HCT116 (cell line): ENCODE measurements around the gene N4BP3. TPM values are rescaled to one million over a fixed set of nuclear protein-coding genes. Genes with fewer than 3 reads are reported as not detected.

Source experiments
- ATAC-seq: fragments of 200-7000 bp; cut with Tn5 transposase; 2 replicates; pipeline ENCODE4 v1.9.1; 2020; ENCODE audit warnings: mild to moderate bottlenecking, moderate library complexity
- BruUV-seq: library from RNA; stranded (reverse); fragments of 400-500 nt; replicated peaks from 2 replicates; lab custom pipeline; 2021; lab: Mats Ljungman, UMichigan
- CTCF ChIA-PET: fragments of 300-600 bp; sonication (Branson Sonifier 250); formaldehyde crosslinking; loops from one replicate; lab custom pipeline; 2021; ENCODE audit warnings: antibody characterized with exemption; lab: Charles Lee
- POLR2A ChIA-PET: fragments of 300-600, 350-600 bp; sonication (Branson Sonifier 250); formaldehyde crosslinking; loops from one replicate; lab custom pipeline; 2021; ENCODE audit warnings: antibody characterized with exemption; lab: Charles Lee
- RAD21 ChIA-PET, 2 experiments: fragments of 300-600 bp; sonication (Branson Sonifier 250); formaldehyde crosslinking; loops; one replicate each; lab custom pipeline; 2023; ENCODE audit warnings: low total read pairs in 2 of 2; ENCODE audit not compliant: uncharacterized antibody in 2 of 2, unreplicated experiment in 2 of 2, low non-redundant PET in 1 of 2; lab: Charles Lee
- DNase-seq: peaks from one replicate; pipeline ENCODE4 v3.0.0-alpha.2; 2010; ENCODE audit warnings: low read depth, low spot score
- H2AFZ ChIP-seq: fragments of 200-600 bp; shearing (Covaris generic), sonication (generic); 2 replicates; pipeline ENCODE4 v1.6.1; 2017; ENCODE audit warnings: low read depth, mixed run types, mixed read lengths, antibody characterized with exemption, low read length; ENCODE audit not compliant: poor library complexity, severe bottlenecking
- H3K27ac ChIP-seq: 2 replicates; pipeline ENCODE4 v1.5.1; 2012; ENCODE audit warnings: low read depth, low read length
- H3K27me3 ChIP-seq: fragments of 200-600 bp; sonication (generic); 2 replicates; pipeline ENCODE4 v1.6.1; 2016; ENCODE audit warnings: mixed run types, low read length, mixed read lengths; ENCODE audit not compliant: insufficient read depth
- H3K36me3 ChIP-seq, 2 experiments: fragments of 200-500 bp in 1 of 2; fragments of 200-600 bp in 1 of 2; sonication (Bioruptor generic) in 1 of 2; sonication (generic) in 1 of 2; 2 replicates each; pipeline versions ENCODE4 v1.5.1 to v1.6.1; 2014 to 2016; ENCODE audit warnings: low read length in 2 of 2, inconsistent platforms in 1 of 2, mixed read lengths in 1 of 2, mixed run types in 1 of 2; ENCODE audit not compliant: insufficient read depth in 2 of 2, control insufficient read depth in 1 of 2
- H3K4me1 ChIP-seq, 2 experiments: fragments of 200-600 bp in 1 of 2; sonication (generic) in 1 of 2; 2 replicates each; pipeline versions ENCODE4 v1.5.1 to v1.6.1; 2012 to 2017; ENCODE audit warnings: low read length in 2 of 2, inconsistent platforms in 1 of 2, mild to moderate bottlenecking in 1 of 2, mixed read lengths in 1 of 2, mixed run types in 1 of 2, moderate library complexity in 1 of 2; ENCODE audit not compliant: insufficient read depth in 2 of 2, control insufficient read depth in 1 of 2
- H3K4me2 ChIP-seq: fragments of 200-600 bp; sonication (generic); 2 replicates; pipeline ENCODE4 v1.6.1; 2017; ENCODE audit warnings: mixed run types, low read length, mixed read lengths
- H3K4me3 ChIP-seq, 2 experiments: fragments of 200-600 bp in 1 of 2; sonication (generic) in 1 of 2; replicated peaks in 1 of 2; 2 replicates each; pipeline ENCODE4 v1.5.1; 2011 to 2016; ENCODE audit warnings: low read length in 2 of 2, control low read depth in 1 of 2, low read depth in 1 of 2, mild to moderate bottlenecking in 1 of 2, mixed read lengths in 1 of 2, mixed run types in 1 of 2
- H3K79me2 ChIP-seq: fragments of 200-600 bp; sonication (generic); 2 replicates; pipeline ENCODE4 v1.6.1; 2017; ENCODE audit warnings: mild to moderate bottlenecking, mixed run types, low read length, moderate library complexity, mixed read lengths; ENCODE audit not compliant: insufficient read depth
- H3K9ac ChIP-seq: fragments of 200-600 bp; sonication (generic); 2 replicates; pipeline ENCODE4 v1.6.1; 2016; ENCODE audit warnings: low read length, mixed read lengths
- H3K9me2 ChIP-seq: fragments of 200-600 bp; sonication (generic), shearing (Covaris generic); 2 replicates; pipeline ENCODE4 v1.6.1; 2017; ENCODE audit warnings: mixed run types, mild to moderate bottlenecking, moderate library complexity; ENCODE audit not compliant: insufficient read depth
- H3K9me3 ChIP-seq, 2 experiments: fragments of 200-500 bp in 1 of 2; fragments of 200-600 bp in 1 of 2; sonication (Bioruptor generic) in 1 of 2; sonication (generic) in 1 of 2; 2 replicates each; pipeline ENCODE4 v1.6.1; 2014 to 2017; ENCODE audit warnings: low read length in 2 of 2, mixed read lengths in 2 of 2, inconsistent platforms in 1 of 2, low read depth in 1 of 2, mild to moderate bottlenecking in 1 of 2, mixed run types in 1 of 2, moderate library complexity in 1 of 2; ENCODE audit not compliant: control insufficient read depth in 1 of 2, insufficient read depth in 1 of 2
- H4K20me1 ChIP-seq: fragments of 200-600 bp; sonication (generic), shearing (Covaris generic); 2 replicates; pipeline ENCODE4 v1.6.1; 2017; ENCODE audit warnings: mixed run types, mild to moderate bottlenecking, moderate library complexity; ENCODE audit not compliant: insufficient read depth
- CEBPB ChIP-seq: IDR thresholded peaks from 2 replicates; pipeline ENCODE4 v1.6.1; 2012; ENCODE audit warnings: low read depth
- EGR1 ChIP-seq: IDR thresholded peaks from 2 replicates; pipeline ENCODE4 v1.6.1; 2012; ENCODE audit warnings: low read depth
- EZH2 ChIP-seq: fragments of 200-600 bp; sonication (generic); IDR thresholded peaks from 2 replicates; pipeline ENCODE4 v1.6.1; 2017; ENCODE audit warnings: antibody characterized with exemption, mixed run types
- POLR2A ChIP-seq: IDR thresholded peaks from 2 replicates; pipeline ENCODE4 v1.7.0; 2011; ENCODE audit warnings: borderline replicate concordance; ENCODE audit not compliant: insufficient read depth, insufficient read length; ENCODE audit errors: extremely low read depth
- RAD21 ChIP-seq: IDR thresholded peaks from 2 replicates; pipeline ENCODE4 v1.6.1; 2012; ENCODE audit warnings: low read depth, mild to moderate bottlenecking
- TCF7L2 ChIP-seq: IDR thresholded peaks from 2 replicates; pipeline ENCODE4 v1.7.0; 2011; ENCODE audit warnings: borderline replicate concordance, inconsistent platforms; ENCODE audit not compliant: insufficient read depth, insufficient read length; ENCODE audit errors: extremely low read depth
- YY1 ChIP-seq: IDR thresholded peaks from 2 replicates; pipeline ENCODE4 v1.6.1; 2011; ENCODE audit warnings: low read length, low read depth, moderate library complexity, mild to moderate bottlenecking; ENCODE audit not compliant: insufficient replicate concordance; ENCODE audit errors: extremely low read depth
- ZFX ChIP-seq: fragments of 450-650 bp; IDR thresholded peaks from 2 replicates; pipeline ENCODE4 v1.6.1; 2017
- intact Hi-C: fragments of 100-400 bp; cut with micrococcal nuclease; formaldehyde crosslinking; loops from 2 replicates; pipeline ENCODE4 v1.10.0; 2022
- total RNA-seq: library from RNA; stranded (reverse); gene quantifications from one replicate; pipeline ENCODE4 v1.2.1, GENCODE V29; 2021; ENCODE audit not compliant: unreplicated experiment
- TF ChIP-seq, protein P1 (sequence below): IDR thresholded peaks from 2 replicates; pipeline ENCODE4 v1.6.1; 2012; ENCODE audit warnings: low read depth
- TF ChIP-seq, protein P2 (sequence below): IDR thresholded peaks from 2 replicates; pipeline ENCODE4 v1.6.1; 2011; ENCODE audit warnings: mild to moderate bottlenecking, low read length, moderate library complexity; ENCODE audit not compliant: insufficient replicate concordance; ENCODE audit errors: extremely low read depth
- TF ChIP-seq, protein P3 (sequence below): IDR thresholded peaks from 2 replicates; pipeline ENCODE4 v1.6.1; 2012

Gene N4BP3
- total RNA-seq, 1 experiment from 2014 or later, result 5.2 TPM

DNA sequence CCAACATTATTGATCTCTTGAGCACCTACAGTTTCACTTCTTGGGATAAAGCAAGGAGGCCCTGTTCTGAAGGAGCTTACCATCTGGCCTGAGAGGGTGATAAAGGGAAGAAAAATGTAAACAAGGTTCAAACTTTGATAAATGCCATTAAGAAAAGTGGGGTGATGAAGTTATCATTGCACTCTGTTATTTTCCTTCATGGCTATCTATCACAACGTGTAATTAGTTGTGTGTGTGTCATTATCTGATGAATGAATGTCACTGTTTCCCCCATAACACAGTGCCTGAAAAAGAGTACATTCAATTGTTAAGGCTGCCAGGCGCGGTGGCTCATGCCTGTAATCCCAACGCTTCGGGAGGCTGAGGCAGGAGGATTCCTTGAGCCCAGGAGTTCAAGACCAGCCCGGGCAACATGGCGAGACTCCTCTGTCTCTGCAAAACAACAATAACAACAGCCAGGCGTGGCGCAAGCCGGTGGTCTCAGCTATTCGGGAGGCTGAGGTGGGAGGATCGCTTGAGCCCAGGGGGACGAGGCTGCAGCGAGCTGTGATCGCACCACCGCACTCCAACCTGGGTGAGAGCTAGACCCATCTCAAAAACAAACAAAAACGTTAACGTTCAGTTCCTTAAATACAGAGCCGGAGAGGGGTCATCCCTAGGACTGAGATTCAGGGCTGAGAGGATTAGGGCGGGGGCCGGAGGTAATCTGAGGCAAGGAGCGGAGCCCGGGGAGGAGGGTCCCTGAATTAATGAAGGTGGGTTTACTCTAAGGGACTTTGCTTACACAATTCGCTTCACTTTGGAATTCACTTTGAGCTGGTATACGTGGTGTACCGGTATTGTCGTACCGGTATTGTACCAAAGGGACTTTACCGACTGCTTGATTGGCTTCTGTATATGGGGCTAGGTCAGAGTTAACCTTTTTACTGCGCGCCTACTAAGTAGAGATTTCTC, 39.4 kb downstream of the N4BP3 start:
- Histone ChIP-seq H3K27ac (peak overlapping the region; percentile 51), H3K79me2 (peaks cover 33% of the 10 kb centered on the region), H3K9me2 (no peaks in the 10 kb centered on the region), H3K9me3 (no peaks in the 10 kb centered on the region), H3K9ac (peak overlapping the region; percentile 87), H4K20me1 (no peaks in the 10 kb centered on the region), H3K4me3 (peak overlapping the region; percentile 78 to 86), H3K36me3 (peaks cover 15 to 29% of the 10 kb centered on the region in 2 experiments; a peak in 3 of 4 replicates), H3K27me3 (no peaks in the 10 kb centered on the region), H3K4me1 (peaks cover 14 to 21% of the 10 kb centered on the region in 2 experiments; a peak in 3 of 4 replicates), H3K4me2 (peak overlapping the region; percentile 78), H2AFZ (no peak overlapping the region)
- intact Hi-C loops, result loop anchor here (5.0 kb wide), 1 partner anchor 550 kb away; the partner anchor contains the start of gene B4GALT7
- DNase-seq (no peak), ATAC-seq (no peak)
- ChIA-PET CTCF (interaction anchor here (1.1 to 1.9 kb wide), 2 partner anchors 10 to 77 kb away, joined by 7 to 11 read pairs; no protein-coding TSS in a partner anchor), POLR2A (interaction anchor here (0.6 to 1.7 kb wide), 3 partner anchors 15 to 77 kb away, joined by 4 to 5 read pairs (median 4); no protein-coding TSS in a partner anchor), RAD21 (interaction anchor here in 1 of 2 experiments (1.0 kb wide), 1 partner anchor 77 kb away, joined by 5 read pairs; no protein-coding TSS in a partner anchor)
- BruUV-seq, result no TSS peak
- TF ChIP-seq POLR2A, result no peak
- no peak for TF ChIP-seq EGR1
- TF ChIP-seq, protein P1, sequence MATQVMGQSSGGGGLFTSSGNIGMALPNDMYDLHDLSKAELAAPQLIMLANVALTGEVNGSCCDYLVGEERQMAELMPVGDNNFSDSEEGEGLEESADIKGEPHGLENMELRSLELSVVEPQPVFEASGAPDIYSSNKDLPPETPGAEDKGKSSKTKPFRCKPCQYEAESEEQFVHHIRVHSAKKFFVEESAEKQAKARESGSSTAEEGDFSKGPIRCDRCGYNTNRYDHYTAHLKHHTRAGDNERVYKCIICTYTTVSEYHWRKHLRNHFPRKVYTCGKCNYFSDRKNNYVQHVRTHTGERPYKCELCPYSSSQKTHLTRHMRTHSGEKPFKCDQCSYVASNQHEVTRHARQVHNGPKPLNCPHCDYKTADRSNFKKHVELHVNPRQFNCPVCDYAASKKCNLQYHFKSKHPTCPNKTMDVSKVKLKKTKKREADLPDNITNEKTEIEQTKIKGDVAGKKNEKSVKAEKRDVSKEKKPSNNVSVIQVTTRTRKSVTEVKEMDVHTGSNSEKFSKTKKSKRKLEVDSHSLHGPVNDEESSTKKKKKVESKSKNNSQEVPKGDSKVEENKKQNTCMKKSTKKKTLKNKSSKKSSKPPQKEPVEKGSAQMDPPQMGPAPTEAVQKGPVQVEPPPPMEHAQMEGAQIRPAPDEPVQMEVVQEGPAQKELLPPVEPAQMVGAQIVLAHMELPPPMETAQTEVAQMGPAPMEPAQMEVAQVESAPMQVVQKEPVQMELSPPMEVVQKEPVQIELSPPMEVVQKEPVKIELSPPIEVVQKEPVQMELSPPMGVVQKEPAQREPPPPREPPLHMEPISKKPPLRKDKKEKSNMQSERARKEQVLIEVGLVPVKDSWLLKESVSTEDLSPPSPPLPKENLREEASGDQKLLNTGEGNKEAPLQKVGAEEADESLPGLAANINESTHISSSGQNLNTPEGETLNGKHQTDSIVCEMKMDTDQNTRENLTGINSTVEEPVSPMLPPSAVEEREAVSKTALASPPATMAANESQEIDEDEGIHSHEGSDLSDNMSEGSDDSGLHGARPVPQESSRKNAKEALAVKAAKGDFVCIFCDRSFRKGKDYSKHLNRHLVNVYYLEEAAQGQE, result no peak
- TF ChIP-seq, protein P2, sequence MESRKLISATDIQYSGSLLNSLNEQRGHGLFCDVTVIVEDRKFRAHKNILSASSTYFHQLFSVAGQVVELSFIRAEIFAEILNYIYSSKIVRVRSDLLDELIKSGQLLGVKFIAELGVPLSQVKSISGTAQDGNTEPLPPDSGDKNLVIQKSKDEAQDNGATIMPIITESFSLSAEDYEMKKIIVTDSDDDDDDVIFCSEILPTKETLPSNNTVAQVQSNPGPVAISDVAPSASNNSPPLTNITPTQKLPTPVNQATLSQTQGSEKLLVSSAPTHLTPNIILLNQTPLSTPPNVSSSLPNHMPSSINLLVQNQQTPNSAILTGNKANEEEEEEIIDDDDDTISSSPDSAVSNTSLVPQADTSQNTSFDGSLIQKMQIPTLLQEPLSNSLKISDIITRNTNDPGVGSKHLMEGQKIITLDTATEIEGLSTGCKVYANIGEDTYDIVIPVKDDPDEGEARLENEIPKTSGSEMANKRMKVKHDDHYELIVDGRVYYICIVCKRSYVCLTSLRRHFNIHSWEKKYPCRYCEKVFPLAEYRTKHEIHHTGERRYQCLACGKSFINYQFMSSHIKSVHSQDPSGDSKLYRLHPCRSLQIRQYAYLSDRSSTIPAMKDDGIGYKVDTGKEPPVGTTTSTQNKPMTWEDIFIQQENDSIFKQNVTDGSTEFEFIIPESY, result no peak
- no peak for TF ChIP-seq EZH2
- no peak for TF ChIP-seq CEBPB
- TF ChIP-seq TCF7L2, result no peak
- no peak for TF ChIP-seq YY1
- no peak for TF ChIP-seq ZFX
- TF ChIP-seq RAD21, result no peak
- TF ChIP-seq, protein P3, sequence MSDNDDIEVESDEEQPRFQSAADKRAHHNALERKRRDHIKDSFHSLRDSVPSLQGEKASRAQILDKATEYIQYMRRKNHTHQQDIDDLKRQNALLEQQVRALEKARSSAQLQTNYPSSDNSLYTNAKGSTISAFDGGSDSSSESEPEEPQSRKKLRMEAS, result no peak
